ENCODE results near the gene PXN.
A peak's percentile ranks its signal among the peaks of the same experiment; 100 is the strongest.
"Not testable (repeated sequence)": the region's sequence is repeated elsewhere in the genome, so short reads cannot be mapped to it uniquely, and the experiment has no call there.

PXN gene

GRCh38 chr12:120241561-120242274 lies 23.8 kb downstream of the PXN start:
- DNase-seq (ENCODE audit: low read depth), result no peak

- DNase-seq (ENCODE audit: low read depth), result no peak
These were observed 25.1 kb downstream of the PXN start for GRCh38 chr12:120240495-120240833.

GRCh38 chr12:120239776-120240494 lies 25.6 kb downstream of the PXN start:
- no peak for DNase-seq (ENCODE audit: low read depth)

GRCh38 chr12:120238839-120239445 lies 26.6 kb downstream of the PXN start:
- no peak for DNase-seq (ENCODE audit: low read depth)

- DNase-seq (ENCODE audit: low read depth), result no peak
These were observed 27.3 kb downstream of the PXN start for GRCh38 chr12:120238217-120238616.

- no peak for DNase-seq (ENCODE audit: low read depth)
These were observed 28.0 kb downstream of the PXN start for GRCh38 chr12:120237360-120238171.

- DNase-seq (ENCODE audit: low read depth), result not testable (repeated sequence)
These were observed 28.7 kb downstream of the PXN start for GRCh38 chr12:120236809-120237208.

- DNase-seq (ENCODE audit: low read depth), result no peak
These were observed 29.9 kb downstream of the PXN start for GRCh38 chr12:120235369-120236323.

GRCh38 chr12:120234643-120235368 lies 30.7 kb downstream of the PXN start:
- no peak for DNase-seq (ENCODE audit: low read depth)

GRCh38 chr12:120231316-120232011 lies 34.1 kb downstream of the PXN start:
- DNase-seq (ENCODE audit: low read depth), result peak; percentile 76

- no peak for DNase-seq (ENCODE audit: low read depth)
These were observed 34.6 kb downstream of the PXN start for GRCh38 chr12:120230974-120231315.

GRCh38 chr12:120230326-120230973 lies 35.1 kb downstream of the PXN start:
- no peak for DNase-seq (ENCODE audit: low read depth)

- no peak for DNase-seq (ENCODE audit: low read depth)
These were observed 35.8 kb downstream of the PXN start for GRCh38 chr12:120229487-120230325.

- DNase-seq (ENCODE audit: low read depth), result no peak
These were observed 36.5 kb downstream of the PXN start for GRCh38 chr12:120229071-120229486.

GRCh38 chr12:120228291-120229070 lies 37.0 kb downstream of the PXN start:
- peak; percentile 86 for DNase-seq (ENCODE audit: low read depth)

- DNase-seq (ENCODE audit: low read depth), result no peak
These were observed 37.6 kb downstream of the PXN start for GRCh38 chr12:120228041-120228290.

GRCh38 chr12:120227233-120228040 lies 38.1 kb downstream of the PXN start:
- DNase-seq (ENCODE audit: low read depth), result no peak

All from activated T-cell treated with anti-CD3 and anti-CD28 coated beads for 24 hours (primary cell).